MCF 10A (cell line): Measurements from ENCODE around the gene GATC. TPM values are rescaled to one million over a fixed set of nuclear protein-coding genes. Genes with fewer than 3 reads are reported as not detected.

Source experiments
- BruUV-seq: library from RNA; stranded (reverse); fragments of 400-500 nt; replicated peaks from 2 replicates; lab custom pipeline; 2021; lab: Mats Ljungman, UMichigan
- CTCF ChIA-PET: fragments of 300-600 bp; sonication (Branson Sonifier 250); formaldehyde crosslinking; extraction: SDS; loops from one replicate; lab custom pipeline; 2021; ENCODE audit warnings: antibody characterized with exemption, inconsistent platforms; lab: Yijun Ruan, JAX
- POLR2A ChIA-PET: fragments of 300-600, 350-650 bp; sonication (Branson Sonifier 250); formaldehyde crosslinking; extraction: SDS; loops from one replicate; lab custom pipeline; 2020; ENCODE audit warnings: antibody characterized with exemption, inconsistent platforms; lab: Yijun Ruan, JAX
- DNase-seq: peaks from one replicate; pipeline ENCODE4 v3.0.0-alpha.2; 2018; ENCODE audit not compliant: unreplicated experiment
- H3K27ac Mint-ChIP-seq: one replicate; pipeline ENCODE4 v1.8.0; 2022; ENCODE audit warnings: mild to moderate bottlenecking, low read depth, mixed read lengths; ENCODE audit not compliant: unreplicated experiment
- H3K27me3 Mint-ChIP-seq: one replicate; pipeline ENCODE4 v1.8.0; 2022; ENCODE audit warnings: mixed read lengths; ENCODE audit not compliant: insufficient read depth, unreplicated experiment
- H3K36me3 Mint-ChIP-seq: one replicate; pipeline ENCODE4 v1.8.0; 2022; ENCODE audit warnings: mild to moderate bottlenecking, moderate library complexity, mixed read lengths; ENCODE audit not compliant: insufficient read depth, unreplicated experiment
- H3K4me1 Mint-ChIP-seq: one replicate; pipeline ENCODE4 v1.8.0; 2022; ENCODE audit warnings: mixed read lengths; ENCODE audit not compliant: insufficient read depth, unreplicated experiment
- H3K4me3 Mint-ChIP-seq: one replicate; pipeline ENCODE4 v1.8.0; 2022; ENCODE audit warnings: mild to moderate bottlenecking, moderate library complexity, mixed read lengths; ENCODE audit not compliant: unreplicated experiment
- H3K9me3 Mint-ChIP-seq: one replicate; pipeline ENCODE4 v1.8.0; 2022; ENCODE audit warnings: mixed read lengths; ENCODE audit not compliant: unreplicated experiment
- intact Hi-C: fragments of 100-400 bp; cut with micrococcal nuclease; formaldehyde crosslinking; loops from 2 replicates; pipeline ENCODE4 v1.14.1; 2022
- total RNA-seq: library from RNA; stranded (reverse); gene quantifications from 2 replicates; pipeline ENCODE4 v1.2.3, GENCODE V29; 2022
- TF ChIP-seq, protein P1 (sequence below): fragments of 200-600 bp; IDR thresholded peaks from one replicate; pipeline ENCODE4 v1.8.0; 2022; ENCODE audit warnings: antibody characterized with exemption, mild to moderate bottlenecking; ENCODE audit not compliant: unreplicated experiment

Gene GATC
- total RNA-seq, 1 experiment from 2014 or later = 32.1 TPM

DNA sequence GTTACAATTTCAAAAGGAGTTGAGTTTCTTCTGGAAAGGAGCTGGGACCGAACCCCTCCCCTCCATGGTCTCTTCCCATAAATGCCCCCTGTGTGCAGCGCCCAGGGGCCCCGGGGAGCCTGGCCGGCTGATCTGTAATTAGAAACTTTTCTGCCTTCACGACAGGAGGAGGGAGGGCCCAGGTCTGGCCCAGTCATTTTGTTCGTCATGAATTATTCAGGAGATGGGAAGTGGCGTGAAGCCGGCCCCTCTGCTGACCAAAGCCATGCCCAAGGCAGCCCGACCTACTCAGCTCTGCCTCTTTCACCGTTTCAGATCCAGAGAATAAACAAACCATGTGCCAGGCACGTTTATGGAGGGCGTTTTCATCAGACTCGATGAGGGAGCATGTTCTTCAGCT is 44.0 kb upstream of the GATC start:
- CTCF ChIA-PET = no interaction called here
- intact Hi-C loops = no loop called here
- H3K27ac Mint-ChIP-seq = no peak overlapping the region

DNA sequence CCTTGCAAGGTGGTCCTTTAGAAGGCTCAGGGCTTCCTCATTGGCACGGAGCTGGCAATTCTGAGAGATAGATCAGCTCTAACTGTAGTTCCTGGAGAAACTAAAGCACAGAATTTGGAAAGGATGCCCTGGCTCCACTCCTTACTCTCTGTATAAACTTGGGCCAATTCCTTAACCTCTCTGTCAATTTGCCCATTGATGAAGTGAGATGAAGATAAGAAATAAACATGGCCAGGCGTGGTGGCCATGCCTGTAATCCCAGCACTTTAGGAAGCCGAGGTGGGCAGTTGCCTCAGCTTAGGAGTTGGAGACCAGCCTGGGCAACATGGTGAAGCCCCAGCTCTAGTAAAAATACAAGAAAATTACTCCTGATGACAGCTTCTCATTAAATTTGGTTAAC is 42.4 kb upstream of the GATC start:
- ChIA-PET CTCF (interaction anchor here (0.6 to 1.0 kb wide), 2 partner anchors 26 to 50 kb away, joined by 3 to 5 read pairs; no protein-coding TSS in a partner anchor), POLR2A (no interaction called here)
- TF ChIP-seq, protein P1, sequence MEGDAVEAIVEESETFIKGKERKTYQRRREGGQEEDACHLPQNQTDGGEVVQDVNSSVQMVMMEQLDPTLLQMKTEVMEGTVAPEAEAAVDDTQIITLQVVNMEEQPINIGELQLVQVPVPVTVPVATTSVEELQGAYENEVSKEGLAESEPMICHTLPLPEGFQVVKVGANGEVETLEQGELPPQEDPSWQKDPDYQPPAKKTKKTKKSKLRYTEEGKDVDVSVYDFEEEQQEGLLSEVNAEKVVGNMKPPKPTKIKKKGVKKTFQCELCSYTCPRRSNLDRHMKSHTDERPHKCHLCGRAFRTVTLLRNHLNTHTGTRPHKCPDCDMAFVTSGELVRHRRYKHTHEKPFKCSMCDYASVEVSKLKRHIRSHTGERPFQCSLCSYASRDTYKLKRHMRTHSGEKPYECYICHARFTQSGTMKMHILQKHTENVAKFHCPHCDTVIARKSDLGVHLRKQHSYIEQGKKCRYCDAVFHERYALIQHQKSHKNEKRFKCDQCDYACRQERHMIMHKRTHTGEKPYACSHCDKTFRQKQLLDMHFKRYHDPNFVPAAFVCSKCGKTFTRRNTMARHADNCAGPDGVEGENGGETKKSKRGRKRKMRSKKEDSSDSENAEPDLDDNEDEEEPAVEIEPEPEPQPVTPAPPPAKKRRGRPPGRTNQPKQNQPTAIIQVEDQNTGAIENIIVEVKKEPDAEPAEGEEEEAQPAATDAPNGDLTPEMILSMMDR = no peak
- DNase-seq = no peak
- no peaks in the 10 kb centered on the region for H3K27me3 Mint-ChIP-seq
- H3K4me3 Mint-ChIP-seq = no peak overlapping the region
- no peaks in the 10 kb centered on the region for H3K9me3 Mint-ChIP-seq
- no peaks in the 10 kb centered on the region for H3K36me3 Mint-ChIP-seq
- no peak overlapping the region for H3K27ac Mint-ChIP-seq
- no TSS peak for BruUV-seq
- intact Hi-C loops = no loop called here
- H3K4me1 Mint-ChIP-seq = no peaks in the 10 kb centered on the region

More for the DNA sequence above, 44.0 kb upstream of the GATC start:
- no peak for DNase-seq
- Mint-ChIP-seq H3K27me3 (no peaks in the 10 kb centered on the region), H3K4me3 (no peak overlapping the region), H3K9me3 (no peaks in the 10 kb centered on the region), H3K4me1 (no peaks in the 10 kb centered on the region), H3K36me3 (no peaks in the 10 kb centered on the region)
- no TSS peak for BruUV-seq
- TF ChIP-seq, protein P1 = no peak
- POLR2A ChIA-PET = no interaction called here

DNA sequence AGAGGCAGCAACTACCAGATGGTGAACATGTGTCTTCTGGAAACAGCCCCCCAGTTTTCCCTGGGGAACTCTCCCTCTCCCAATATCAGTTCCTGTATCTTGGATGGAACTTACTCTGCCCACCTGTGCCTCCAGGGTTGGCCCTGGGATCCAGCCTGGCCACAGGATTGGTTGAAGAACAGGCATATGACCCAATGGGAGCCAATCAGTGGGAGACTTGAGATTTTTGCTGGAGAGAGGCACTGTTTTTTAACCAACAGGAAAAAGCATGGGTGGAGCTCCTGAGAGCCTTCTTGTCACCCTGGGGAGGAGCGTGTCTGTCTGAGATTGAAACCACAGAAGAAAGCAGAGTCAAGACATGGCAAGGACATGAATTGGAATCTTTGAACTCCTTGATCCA is 42.0 kb upstream of the GATC start:
- BruUV-seq = no TSS peak
- no peaks in the 10 kb centered on the region for H3K4me1 Mint-ChIP-seq
- DNase-seq = no peak
- no peaks in the 10 kb centered on the region for H3K36me3 Mint-ChIP-seq
- no peaks in the 10 kb centered on the region for H3K9me3 Mint-ChIP-seq
- no peak overlapping the region for H3K4me3 Mint-ChIP-seq
- no peak overlapping the region for H3K27ac Mint-ChIP-seq
- TF ChIP-seq, protein P1 = no peak
- POLR2A ChIA-PET = no interaction called here
- H3K27me3 Mint-ChIP-seq = no peaks in the 10 kb centered on the region
- intact Hi-C loops = no loop called here
- CTCF ChIA-PET = interaction anchor here (0.6 to 1.0 kb wide), 3 partner anchors 26 to 82 kb away, joined by 3 to 5 read pairs (median 3); no protein-coding TSS in a partner anchor

DNA sequence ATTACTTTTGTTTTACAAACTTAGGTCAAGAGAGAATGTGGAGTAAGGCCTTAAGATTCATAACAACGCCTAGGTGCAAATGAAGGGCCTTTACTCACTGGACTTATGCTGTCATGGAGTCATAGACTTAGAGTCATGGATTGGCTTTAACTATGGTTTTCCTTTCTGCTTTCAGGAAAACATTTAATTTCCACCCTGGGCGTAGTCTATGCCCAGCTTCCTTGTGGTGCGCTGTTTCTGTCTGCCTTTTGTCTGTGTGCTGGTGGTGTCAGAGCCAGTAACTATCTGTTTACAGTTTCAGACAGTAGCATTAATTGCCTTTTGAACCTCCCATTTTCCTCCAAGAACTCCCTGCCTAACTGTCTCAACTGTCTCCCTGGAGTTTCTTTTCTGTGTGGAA is 40.2 kb upstream of the GATC start:
- H3K9me3 Mint-ChIP-seq = no peaks in the 10 kb centered on the region
- DNase-seq = no peak
- POLR2A ChIA-PET = no interaction called here
- H3K4me1 Mint-ChIP-seq = no peaks in the 10 kb centered on the region
- H3K4me3 Mint-ChIP-seq = no peak overlapping the region
- H3K27ac Mint-ChIP-seq = no peak overlapping the region
- TF ChIP-seq, protein P1 = no peak
- H3K27me3 Mint-ChIP-seq = no peaks in the 10 kb centered on the region
- intact Hi-C loops = no loop called here
- CTCF ChIA-PET = no interaction called here
- no peaks in the 10 kb centered on the region for H3K36me3 Mint-ChIP-seq
- no TSS peak for BruUV-seq
